ENCODE data around the gene PARD3.

- no peak for TF ChIP-seq CTCF (IDR thresholded peaks at IDR 0.05)
- TF ChIP-seq POLR2A (IDR thresholded peaks at IDR 0.05; ENCODE audit: low read depth) = no peak
Observed at GRCh38 chr10:34143466-34143865, 671.6 kb downstream of the PARD3 start.
